HG03025 (cell line): ENCODE measurements around the gene CHAF1A.

Source experiments
- ATAC-seq: cut with Tn5 transposase; IDR thresholded peaks from one replicate; pipeline ENCODE4 v1.9.1; 2021; ENCODE audit warnings: mild to moderate bottlenecking, moderate library complexity; ENCODE audit not compliant: unreplicated experiment, low FRiP score

The CHAF1A gene

DNA sequence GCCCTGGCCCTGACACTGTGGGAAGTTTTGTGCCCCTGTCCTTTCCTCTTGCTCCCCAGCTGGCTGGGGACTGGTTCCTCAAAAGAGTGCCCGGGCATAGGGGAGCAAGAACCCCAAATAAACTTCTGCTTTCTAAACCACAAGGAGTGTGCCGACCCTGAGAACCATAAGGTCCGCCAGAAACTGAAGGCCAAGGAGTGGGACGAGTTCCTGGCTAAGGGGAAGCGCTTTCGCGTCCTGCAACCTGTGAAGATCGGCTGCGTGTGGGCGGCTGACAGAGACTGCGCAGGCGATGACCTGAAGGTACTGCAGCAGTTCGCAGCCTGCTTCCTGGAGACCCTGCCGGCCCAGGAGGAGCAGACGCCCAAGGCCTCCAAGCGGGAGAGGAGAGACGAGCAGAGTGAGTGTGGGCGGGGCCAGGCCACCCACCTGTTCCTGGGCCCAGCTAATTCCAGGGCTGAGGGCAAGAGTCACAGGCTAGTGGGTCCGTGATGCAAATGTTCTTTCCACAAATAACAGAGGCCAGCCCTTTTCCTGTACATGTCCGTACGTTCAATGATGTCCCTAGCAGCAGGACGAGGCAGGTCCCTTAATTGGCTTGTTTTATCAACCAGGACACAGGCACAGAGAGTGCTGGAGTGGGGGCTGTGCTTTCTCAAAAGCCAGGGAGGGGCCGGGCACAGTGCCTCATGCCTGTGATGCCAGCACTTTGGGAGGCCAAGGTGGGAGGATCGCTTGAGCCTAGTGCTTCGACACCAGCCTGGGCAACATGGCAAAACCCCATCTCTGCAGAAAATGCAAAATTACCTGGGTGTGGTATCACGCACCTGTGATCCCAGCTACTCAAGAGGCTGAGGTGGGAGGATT, 29.6 kb downstream of the CHAF1A start:
- no peak for ATAC-seq

- ATAC-seq, result no peak
Measured at GRCh38 chr19:4432918-4433506, 30.6 kb downstream of the CHAF1A start.

GRCh38 chr19:4434391-4434790, 32.0 kb downstream of the CHAF1A start:
- ATAC-seq, result no peak

GRCh38 chr19:4436231-4436630, 33.8 kb downstream of the CHAF1A start:
- no peak for ATAC-seq

GRCh38 chr19:4437103-4437502, 34.7 kb downstream of the CHAF1A start:
- ATAC-seq, result no peak

DNA sequence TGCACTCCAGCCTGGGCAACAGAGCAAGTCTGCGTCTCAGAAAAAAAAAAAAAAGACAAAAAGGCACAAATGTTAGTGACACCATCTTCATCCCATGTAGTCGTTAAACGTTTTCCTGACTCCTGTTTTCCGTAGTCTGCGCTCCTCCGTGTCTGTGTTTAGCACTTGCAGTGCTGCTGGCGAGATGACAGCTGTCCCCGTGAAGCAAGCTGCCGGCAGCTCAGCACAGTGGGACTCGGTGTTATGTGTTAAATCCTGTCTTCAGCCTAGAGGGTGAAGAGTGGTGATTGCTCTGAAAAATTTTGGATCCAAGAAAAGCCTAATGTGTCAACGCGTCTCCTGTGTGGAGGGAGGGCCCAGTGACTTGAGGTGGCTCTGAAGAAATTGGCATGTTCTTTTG, 36.8 kb downstream of the CHAF1A start:
- ATAC-seq, result no peak

- ATAC-seq, result no peak
Measured at GRCh38 chr19:4441994-4442818, 39.8 kb downstream of the CHAF1A start.

GRCh38 chr19:4442819-4443146, 40.3 kb downstream of the CHAF1A start:
- no peak for ATAC-seq

GRCh38 chr19:4443188-4443587, 40.7 kb downstream of the CHAF1A start:
- no peak for ATAC-seq

- ATAC-seq, result no peak
Measured at GRCh38 chr19:4443966-4444764, 41.7 kb downstream of the CHAF1A start.

DNA sequence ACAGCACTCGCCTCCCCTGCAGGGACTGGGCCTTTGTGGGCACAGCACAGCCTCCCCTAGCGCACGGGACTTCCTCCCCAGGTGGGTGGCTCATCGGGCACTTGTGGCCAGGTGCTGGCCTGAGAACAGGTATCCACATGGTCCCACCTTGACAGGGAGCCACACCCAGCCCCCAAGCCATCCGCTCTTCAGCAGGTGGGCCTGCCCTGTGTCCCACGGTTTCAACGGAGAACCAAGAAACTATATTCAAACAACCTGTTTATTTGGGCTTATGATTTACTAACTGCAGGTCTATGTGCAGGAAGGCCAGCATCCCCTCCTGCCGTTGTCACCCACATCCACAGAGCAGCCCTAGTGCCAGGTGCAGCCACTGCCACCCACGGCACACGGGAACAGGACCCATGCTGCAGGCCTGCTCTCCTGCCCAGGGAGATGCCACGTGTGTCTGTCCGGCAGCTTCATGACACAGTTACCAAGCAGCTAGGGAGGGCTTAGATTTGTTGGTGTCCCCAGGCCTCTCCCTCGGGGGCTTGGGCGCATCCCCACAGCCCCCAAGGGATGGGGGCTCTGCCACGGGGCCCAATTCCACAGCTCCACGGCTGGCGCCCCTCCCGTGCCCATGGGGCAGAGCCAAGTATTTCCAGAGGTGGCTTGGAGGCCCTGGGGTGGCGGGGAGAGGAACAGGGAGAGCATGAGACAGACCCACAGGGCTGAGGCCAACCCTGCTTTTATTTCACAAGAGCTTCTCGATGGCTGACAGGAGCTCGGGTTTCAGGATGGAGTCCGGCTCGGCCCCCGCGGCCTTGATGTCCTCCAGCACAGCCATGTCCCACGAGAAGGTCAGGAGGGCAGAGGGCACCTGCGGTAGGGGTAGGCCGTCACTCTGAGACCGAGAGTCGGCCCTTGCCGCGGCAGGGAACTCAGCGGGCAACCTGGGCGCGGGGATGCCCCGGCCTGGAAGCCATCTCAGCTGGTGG, 42.6 kb downstream of the CHAF1A start:
- ATAC-seq, result no peak

DNA sequence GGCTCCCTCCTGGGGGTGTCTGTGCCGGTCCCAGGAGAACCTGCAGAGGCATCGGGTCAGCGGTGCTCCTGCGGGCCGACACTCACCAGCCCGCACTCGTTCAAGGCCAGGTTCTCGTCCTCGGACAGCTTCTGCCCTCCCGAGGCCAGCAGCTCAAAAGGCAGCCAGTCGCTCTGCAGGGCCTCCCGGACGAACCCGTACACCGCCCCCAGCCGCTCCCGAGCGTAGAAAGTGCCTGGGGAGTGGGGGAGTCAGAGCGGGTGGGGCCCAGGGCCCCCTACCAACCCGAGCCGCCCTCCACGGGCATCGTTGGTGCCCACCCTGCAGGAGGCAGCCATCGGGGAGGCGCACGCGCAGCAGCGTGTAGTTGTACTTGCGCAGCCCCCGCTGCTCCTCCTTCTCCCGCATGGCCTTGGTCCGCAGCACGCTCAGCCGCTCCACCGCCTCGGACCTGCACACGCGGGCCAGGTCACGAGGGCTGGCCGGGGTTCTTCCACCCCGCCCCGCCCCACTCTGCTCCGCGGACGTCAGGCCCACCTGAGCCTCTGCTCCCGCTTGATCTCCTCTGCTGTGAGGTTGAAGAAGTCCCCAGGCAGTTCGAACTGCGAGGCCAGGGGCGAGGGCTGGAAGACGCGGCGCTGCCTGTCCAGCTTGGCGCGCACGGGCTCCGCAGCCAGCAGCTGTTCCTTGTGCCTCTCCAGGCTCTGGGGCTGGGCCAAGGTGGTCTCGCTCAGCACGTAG, 43.7 kb downstream of the CHAF1A start:
- ATAC-seq, result no peak

DNA sequence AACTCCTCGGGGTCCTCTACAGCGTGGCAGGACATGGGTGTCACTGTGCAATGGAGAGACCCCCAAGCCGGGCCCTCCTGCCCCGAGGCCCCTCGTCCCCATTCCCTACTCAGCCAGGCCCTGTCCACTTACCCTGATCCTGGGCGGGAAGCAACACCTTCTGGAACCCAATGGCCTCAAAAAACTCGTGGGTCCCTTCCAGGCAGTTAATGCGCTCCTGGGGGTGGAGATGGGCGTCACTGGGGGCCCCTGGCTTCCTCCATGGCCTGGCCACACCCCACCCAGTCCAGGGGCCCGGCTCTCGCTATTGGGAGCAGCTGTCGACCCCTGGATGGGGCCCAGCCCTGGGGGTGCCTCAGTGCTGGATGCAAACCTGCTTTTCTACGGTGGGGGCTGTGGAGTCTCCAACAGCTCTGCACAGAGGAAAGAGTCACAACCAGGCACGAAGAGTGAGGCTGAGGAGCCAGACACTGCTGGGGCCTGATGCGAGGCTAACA, 44.3 kb downstream of the CHAF1A start:
- no peak for ATAC-seq

GRCh38 chr19:4447327-4448146, 45.1 kb downstream of the CHAF1A start:
- ATAC-seq, result no peak

DNA sequence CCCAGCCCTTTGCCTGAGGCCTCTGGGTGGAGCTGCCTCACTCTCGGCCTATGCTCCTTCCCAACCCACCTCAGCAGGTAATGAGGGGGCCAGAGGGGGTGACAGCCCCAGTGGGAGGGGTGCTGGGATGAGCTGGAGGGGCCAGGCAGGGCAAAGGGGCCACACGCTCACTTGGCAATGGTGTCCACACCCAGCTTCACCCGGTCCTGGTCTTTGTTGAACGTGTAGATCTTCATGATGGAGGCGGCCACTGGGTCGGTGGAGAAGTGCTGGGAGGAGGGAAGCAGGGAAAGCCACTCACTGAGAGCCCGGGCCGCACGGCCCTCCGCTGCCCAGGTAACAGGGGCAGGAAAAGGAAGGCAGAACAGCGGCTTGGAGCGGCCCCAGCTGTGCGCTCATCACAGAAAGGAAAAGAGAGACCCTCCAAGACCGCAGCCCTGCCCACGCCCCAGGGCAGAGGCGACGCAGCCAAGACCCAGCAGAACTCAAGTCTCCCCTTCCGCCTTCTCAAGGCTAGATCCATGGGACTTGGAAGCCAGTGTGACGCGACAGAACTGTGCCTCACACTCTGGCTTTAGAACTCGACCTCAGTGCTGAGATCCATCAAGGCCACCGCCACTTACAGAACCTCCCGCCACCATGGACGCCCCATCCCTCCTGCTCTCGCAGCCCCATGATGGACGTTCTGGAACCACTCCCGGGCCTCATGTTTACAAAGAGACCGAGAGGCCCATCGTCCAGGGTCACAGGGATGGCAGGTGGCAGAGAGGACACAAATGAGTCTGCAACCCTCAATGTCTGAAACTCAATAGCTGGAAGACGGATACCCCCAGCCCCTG, 45.9 kb downstream of the CHAF1A start:
- no peak for ATAC-seq

GRCh38 chr19:4449022-4449638, 46.7 kb downstream of the CHAF1A start:
- no peak for ATAC-seq
